ENCODE data around the gene FARS2.

The FARS2 gene

GRCh38 chr6:5726976-5727718 lies 465.8 kb downstream of the FARS2 start:
- no peak for DNase-seq (ENCODE audit: low read depth in 2 of 2)

DNA sequence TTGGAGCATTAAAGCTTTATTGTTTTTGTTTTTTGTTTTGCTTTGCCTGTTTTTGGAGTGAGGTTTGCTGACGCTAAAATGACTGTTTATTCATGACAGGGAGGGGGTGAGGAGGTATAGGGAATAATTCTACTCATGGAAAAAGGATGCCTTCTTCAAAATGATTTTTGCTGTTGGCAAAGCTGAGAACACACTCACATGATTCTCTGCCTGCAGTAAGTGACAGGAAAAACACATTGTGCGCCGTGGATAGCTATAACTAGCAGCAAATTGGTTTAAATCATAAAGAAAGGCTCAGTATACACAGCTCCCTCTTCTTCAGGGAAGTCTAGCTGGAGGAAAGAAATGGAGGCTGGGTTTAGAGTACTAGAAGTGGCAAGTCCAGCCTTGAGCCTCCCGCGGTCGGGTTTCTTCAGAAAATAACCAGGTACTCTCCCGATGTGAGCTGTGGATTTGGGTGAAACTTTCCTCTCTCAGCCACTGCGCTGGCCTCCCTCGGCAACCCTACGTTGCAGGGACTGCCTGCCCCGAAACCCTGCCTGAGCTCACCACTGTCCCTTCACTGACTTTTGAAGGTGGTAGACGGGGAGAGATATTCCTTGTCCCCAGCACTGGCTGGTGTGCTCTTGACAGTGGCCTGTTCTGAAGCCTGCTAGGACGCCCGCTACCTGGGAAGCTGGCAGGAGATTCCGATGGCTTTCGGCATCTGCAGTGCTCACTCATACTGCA lies 467.2 kb downstream of the FARS2 start:
- no peak for DNase-seq (ENCODE audit: low read depth in 2 of 2)

DNA sequence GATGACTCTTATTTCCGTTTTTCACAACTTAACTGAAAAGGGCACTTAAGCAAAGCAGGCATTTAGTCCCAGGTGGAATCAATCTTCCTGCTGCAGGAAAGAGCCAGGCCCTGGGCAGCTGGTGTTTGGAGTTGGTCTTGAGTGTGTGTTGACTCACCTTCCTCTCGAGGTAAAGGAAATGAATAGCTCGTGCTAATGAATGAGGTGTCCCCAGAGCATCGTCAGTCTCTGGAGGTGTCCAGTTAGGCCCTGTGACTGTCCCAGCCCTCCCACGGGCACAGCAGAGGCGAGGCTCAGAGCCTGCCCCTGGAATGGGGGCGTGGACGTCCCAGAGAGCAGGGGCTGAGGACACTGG lies 467.7 kb downstream of the FARS2 start:
- no peak for DNase-seq (ENCODE audit: low read depth in 2 of 2)

DNA sequence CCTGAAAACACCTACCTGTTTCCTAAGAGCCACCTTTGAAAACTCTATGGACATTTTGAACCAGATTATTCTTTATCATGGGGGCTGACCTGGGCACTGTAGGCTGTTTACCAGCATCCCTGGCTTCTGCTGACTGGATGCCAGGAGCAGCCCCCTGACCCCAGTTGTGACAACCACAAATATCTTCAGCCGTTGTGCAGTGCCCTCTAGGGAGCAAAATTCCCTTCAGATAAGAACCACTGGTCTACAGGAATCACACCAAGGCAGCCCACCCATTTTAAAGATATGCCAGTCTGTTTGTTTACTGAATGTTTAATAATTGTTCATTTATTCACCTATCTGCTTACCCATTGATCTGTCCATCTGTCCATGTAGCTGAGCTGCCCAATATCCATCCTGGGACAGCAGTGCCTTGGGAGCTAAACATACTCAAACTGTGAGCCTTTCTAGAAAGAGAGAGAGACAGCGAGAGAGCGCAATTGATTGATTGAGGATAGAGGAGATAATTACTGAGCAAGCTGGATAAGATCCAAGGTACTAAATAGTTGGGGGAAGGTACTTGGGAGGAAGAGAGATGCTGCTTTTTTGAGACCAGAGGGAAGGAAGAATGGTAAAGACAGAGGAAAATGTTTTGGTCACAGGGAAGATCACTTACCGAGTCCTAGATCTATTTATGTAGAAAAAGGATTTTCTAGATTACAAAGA lies 468.7 kb downstream of the FARS2 start:
- no peak for DNase-seq (ENCODE audit: low read depth in 2 of 2)

DNA sequence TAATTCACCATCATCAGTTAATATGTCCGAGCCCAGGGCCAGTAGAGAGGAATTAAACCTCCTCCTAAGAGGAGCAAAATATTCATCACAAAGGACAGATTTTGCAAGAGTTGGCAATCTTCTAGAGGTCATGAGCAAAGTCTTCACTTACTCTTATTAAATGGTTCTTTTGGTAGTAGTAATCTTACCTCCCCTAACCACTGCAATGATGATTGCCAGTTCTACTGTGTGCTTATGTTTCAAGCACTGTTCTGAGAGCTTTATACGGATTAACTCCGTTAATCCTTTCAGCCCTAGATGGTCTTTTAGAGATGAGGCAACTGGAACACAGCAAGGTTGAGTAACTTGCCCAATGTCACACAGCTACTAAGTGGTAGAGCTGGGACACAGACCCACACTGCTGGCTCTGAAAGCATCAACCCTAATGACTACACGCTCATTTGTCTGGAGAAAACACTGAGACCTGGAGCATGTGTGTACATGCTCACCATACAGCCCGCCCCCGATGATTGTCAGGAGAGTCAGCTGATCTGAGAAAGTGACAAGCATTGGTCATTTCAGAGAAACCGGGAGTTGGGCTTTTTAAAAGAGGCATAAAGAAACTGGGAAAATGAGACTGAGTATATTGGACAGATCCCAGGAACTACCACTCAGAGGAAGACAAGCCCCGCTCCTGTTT lies 469.4 kb downstream of the FARS2 start:
- no peak for DNase-seq (ENCODE audit: low read depth in 2 of 2)

GRCh38 chr6:5731435-5731834 lies 470.1 kb downstream of the FARS2 start:
- DNase-seq (ENCODE audit: low read depth in 2 of 2) = no peak

- no peak for DNase-seq (ENCODE audit: low read depth in 2 of 2)
Observed at GRCh38 chr6:5732496-5732895, 471.2 kb downstream of the FARS2 start.

DNA sequence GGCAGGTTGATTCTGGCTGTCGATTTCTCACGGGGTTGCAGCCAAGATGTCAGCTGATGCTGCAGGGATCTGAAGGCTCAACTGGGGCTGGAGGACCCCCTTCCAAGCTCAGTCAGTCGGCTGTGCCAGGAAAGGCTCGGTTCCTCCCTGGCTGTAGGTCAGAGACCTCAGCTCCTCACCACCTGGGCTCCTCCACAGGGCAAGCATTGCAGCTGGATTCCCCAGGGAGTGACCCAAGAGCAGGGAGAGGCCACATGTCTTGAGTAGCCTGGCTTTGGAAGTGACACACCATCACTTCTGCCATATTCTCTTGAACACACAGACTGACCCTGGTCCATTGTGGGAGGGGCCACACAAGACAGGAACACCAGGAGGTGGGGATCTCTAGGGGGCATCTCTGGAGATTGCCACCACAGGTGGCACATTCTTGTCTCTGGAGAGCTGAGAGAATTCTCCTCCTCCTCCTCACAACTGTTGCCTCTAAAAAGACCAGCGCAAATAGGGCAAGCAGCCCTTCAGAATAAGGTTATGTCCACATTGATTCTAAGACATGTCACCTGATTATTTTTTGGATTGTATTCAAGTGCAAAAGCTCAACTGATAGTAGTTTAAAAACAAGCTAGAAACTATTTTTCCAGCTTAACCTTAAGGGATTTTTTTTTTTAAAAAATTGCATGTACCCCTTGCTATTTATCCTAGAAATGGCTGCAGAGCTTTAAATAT lies 474.9 kb downstream of the FARS2 start:
- no peak for DNase-seq (ENCODE audit: low read depth in 2 of 2)

DNA sequence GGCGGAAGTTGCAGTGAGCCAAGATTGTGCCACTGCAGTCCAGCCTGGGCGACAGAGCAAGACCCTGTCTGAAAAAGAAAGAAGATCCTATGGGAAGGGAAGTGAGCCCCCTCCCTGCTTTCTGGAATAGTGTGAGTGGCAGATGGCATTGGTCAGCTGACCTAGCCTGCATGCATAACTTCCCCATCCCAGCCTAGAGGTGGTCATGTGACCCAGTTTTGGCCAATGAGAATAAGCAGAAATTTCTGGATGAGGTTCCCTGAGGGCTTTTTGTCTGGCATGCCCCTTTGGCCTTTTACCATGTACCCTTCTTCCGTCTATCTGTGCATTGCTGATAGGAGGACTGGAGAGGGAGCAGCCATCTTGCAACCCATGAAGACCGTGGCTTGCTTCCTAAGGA lies 476.1 kb downstream of the FARS2 start:
- DNase-seq (ENCODE audit: low read depth in 2 of 2) = no peak

DNA sequence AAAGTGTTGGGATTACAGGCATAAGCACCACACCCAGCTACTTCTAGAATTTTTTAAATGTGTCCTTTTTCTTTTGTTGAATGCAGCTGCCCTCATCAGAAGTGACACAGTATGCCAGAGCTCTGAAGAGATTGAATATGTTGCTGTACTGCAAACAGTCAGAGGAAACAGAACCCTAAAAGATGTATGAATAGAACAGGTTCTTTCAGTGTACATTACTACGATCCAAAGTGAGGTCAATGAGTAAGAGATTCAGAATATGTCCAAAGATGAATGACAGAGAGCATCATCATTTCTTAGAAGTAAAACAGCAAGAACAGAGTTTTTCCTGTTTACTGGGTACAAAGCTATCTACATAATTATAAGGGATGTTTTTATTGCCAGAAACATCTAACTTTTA lies 476.9 kb downstream of the FARS2 start:
- no peak for DNase-seq (ENCODE audit: low read depth in 2 of 2)

- DNase-seq (ENCODE audit: low read depth in 2 of 2) = no peak
Observed at GRCh38 chr6:5744497-5744896, 483.2 kb downstream of the FARS2 start.

GRCh38 chr6:5745081-5745480 lies 483.8 kb downstream of the FARS2 start:
- no peak for DNase-seq (ENCODE audit: low read depth in 2 of 2)

GRCh38 chr6:5746053-5746758 lies 484.9 kb downstream of the FARS2 start:
- DNase-seq (ENCODE audit: low read depth in 2 of 2) = no peak

GRCh38 chr6:5746759-5747130 lies 485.4 kb downstream of the FARS2 start:
- DNase-seq (ENCODE audit: low read depth in 2 of 2) = no peak

GRCh38 chr6:5747379-5747778 lies 486.1 kb downstream of the FARS2 start:
- DNase-seq (ENCODE audit: low read depth in 2 of 2) = no peak

GRCh38 chr6:5749016-5749650 lies 487.8 kb downstream of the FARS2 start:
- no peak for DNase-seq (ENCODE audit: low read depth in 2 of 2)

DNA sequence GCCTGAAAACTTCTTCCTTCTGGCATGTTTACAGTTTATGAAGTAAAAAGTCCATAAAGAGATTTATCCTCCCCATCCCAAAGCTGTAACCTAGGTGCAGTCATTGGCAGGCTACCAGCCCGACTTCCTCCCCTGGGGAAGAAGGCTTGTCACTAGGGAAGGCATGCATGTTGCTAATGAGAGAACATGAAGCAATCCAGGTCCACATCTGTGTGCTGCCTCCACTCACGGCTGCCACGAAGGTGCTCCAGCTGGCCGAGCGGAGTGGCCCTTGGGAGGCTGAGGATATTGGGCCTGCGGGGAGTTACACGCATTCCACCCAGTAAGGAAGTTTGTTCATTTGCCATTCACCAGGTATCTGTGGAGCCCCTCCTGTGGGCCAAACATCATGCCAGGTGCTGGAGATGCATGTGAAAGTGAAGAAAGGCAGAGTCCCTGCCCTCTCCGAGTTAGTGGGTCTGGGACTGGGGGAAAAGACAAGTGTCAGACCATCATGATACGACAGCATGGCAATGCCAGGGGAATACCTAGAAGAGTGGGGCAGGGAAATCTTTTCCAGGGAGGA lies 488.4 kb downstream of the FARS2 start:
- no peak for DNase-seq (ENCODE audit: low read depth in 2 of 2)

DNA sequence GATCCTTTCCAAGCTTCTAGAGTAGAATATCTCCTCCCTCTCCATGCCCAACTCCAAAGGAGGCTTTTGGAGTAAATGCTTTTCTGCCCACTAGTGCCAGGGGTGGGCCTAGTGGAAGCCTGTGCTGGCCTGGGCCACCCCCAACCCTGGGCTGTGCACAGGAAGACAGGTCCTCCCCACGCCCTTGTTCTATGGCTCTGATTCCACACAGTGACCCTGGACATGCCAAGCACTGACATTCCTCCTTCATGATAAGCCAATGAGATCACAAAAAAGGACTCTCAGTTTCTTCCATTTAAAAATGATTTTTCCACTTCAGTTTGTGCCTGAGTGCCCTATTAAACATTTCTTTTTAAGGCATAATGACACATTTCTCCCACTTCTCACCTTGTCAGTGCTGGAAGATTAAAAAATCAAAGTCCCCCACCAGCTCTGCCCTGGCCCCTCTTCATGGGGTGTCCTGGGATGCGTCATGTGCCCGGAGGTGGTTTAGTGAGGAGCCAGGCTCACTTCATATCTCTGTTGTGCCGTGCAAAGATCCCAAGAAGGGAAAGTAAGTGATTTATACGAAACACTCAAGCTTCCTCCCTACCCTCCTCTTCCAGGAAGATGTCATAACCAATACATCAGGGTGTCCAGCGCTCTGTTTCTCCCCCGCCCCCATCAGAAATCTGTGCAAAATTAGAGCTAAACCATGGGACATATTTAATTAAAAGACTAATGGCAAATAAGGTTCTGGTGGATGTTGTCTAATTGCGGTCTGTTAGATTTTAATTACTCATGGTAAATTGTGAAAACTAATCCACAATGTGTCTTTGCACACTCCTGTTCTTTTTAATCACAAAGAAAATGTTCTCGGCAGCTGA lies 490.4 kb downstream of the FARS2 start:
- no peak for DNase-seq (ENCODE audit: low read depth in 2 of 2)

GRCh38 chr6:5752391-5752680 lies 491.0 kb downstream of the FARS2 start:
- DNase-seq (ENCODE audit: low read depth in 2 of 2) = no peak

GRCh38 chr6:5753209-5753608 lies 491.9 kb downstream of the FARS2 start:
- no peak for DNase-seq (ENCODE audit: low read depth in 2 of 2)
